ENCODE measurements around the gene ULK4.
"Not testable (repeated sequence)": the region's sequence is repeated elsewhere in the genome, so short reads cannot be mapped to it uniquely, and the experiment has no call there.

The ULK4 gene

DNA sequence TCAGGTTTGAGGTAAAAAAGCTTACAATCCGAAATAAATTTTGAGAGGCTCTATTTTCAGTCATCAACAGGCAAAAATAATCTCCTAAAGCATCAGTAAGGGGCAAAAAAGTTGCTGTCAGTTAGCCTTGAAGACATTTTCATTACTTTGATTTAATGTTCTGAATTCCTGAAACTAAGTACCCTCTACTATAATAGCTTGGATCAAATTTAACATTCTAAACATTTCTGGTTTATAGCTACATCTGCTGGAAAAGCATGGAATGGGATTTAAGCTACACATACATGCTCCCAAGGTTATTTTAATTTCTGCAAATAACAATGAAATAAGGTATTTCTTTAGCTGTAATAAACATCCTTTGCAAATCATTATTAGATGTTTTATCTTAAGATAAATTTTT, 245.4 kb downstream of the ULK4 start:
- Histone ChIP-seq H3K9me2 (replicated peaks; ENCODE audit: control insufficient read depth, low read length) (no peaks in the 10 kb centered on the region), H3K4me3 (ENCODE audit: low read length) (no peak overlapping the region), H3K9me3 (ENCODE audit: control insufficient read depth, insufficient read depth, low read length) (no peaks in the 10 kb centered on the region), H3K79me2 (ENCODE audit: control insufficient read depth, low read length) (no peaks in the 10 kb centered on the region), H3K4me1 (ENCODE audit: control insufficient read depth, low read length) (no peaks in the 10 kb centered on the region), H3K4me2 (ENCODE audit: low read length) (no peak overlapping the region), H4K20me1 (ENCODE audit: control insufficient read depth, insufficient read depth, low read depth, low read length) (no peaks in the 10 kb centered on the region), H3K36me3 (ENCODE audit: control insufficient read depth, low read length) (no peaks in the 10 kb centered on the region), H3K27ac (ENCODE audit: low read depth, low read length) (no peak overlapping the region), H3K27me3 (ENCODE audit: control insufficient read depth, low read length) (no peaks in the 10 kb centered on the region), H3F3A (ENCODE audit: control insufficient read depth, insufficient read depth) (no peaks in the 10 kb centered on the region)
- TF ChIP-seq EZH2phosphoT487 (IDR thresholded peaks at IDR 0.05; ENCODE audit: borderline replicate concordance, low read length), result no peak
- TF ChIP-seq CTCF (IDR thresholded peaks at IDR 0.05; ENCODE audit: low read depth, low read length, poor library complexity, severe bottlenecking), result no peak

- Histone ChIP-seq H3K27ac (ENCODE audit: low read depth, low read length) (no peak overlapping the region), H3K27me3 (ENCODE audit: control insufficient read depth, low read length) (no peaks in the 10 kb centered on the region), H4K20me1 (ENCODE audit: control insufficient read depth, insufficient read depth, low read depth, low read length) (no peaks in the 10 kb centered on the region), H3K4me1 (ENCODE audit: control insufficient read depth, low read length) (no peaks in the 10 kb centered on the region), H3K36me3 (ENCODE audit: control insufficient read depth, low read length) (no peaks in the 10 kb centered on the region), H3K9me3 (ENCODE audit: control insufficient read depth, insufficient read depth, low read length) (no peaks in the 10 kb centered on the region), H3K4me2 (ENCODE audit: low read length) (no peak overlapping the region), H3K79me2 (ENCODE audit: control insufficient read depth, low read length) (no peaks in the 10 kb centered on the region), H3K4me3 (ENCODE audit: low read length) (no peak overlapping the region), H3F3A (ENCODE audit: control insufficient read depth, insufficient read depth) (no peaks in the 10 kb centered on the region), H3K9me2 (replicated peaks; ENCODE audit: control insufficient read depth, low read length) (no peaks in the 10 kb centered on the region)
- no peak for TF ChIP-seq EZH2phosphoT487 (IDR thresholded peaks at IDR 0.05; ENCODE audit: borderline replicate concordance, low read length)
- TF ChIP-seq CTCF (IDR thresholded peaks at IDR 0.05; ENCODE audit: low read depth, low read length, poor library complexity, severe bottlenecking), result no peak
Measured at GRCh38 chr3:41715376-41715775, 246.5 kb downstream of the ULK4 start.

DNA sequence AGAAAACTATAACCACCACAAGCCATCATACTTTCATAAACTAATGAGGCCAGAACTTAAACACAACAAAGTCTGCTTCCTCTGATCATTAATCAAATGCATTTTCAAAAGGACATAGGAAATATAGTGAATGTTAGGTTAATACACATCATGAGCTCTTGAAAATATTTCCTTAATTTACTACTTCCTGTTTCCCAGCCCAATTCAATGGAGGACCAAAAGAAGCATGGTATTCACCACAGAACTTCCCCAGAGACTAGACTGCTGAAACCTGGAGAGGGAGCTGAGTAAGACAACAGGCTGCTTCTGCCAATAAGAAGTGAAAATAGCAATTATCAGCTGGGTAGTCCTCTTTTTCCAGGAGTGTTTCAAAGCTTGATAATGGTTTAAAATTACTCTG, 250.3 kb downstream of the ULK4 start:
- Histone ChIP-seq H3K27me3 (ENCODE audit: control insufficient read depth, low read length) (no peaks in the 10 kb centered on the region), H3K4me1 (ENCODE audit: control insufficient read depth, low read length) (no peaks in the 10 kb centered on the region), H3K9me2 (replicated peaks; ENCODE audit: control insufficient read depth, low read length) (no peaks in the 10 kb centered on the region), H3K4me2 (ENCODE audit: low read length) (no peak overlapping the region), H3F3A (ENCODE audit: control insufficient read depth, insufficient read depth) (no peaks in the 10 kb centered on the region), H4K20me1 (ENCODE audit: control insufficient read depth, insufficient read depth, low read depth, low read length) (no peaks in the 10 kb centered on the region), H3K27ac (ENCODE audit: low read depth, low read length) (no peak overlapping the region), H3K79me2 (ENCODE audit: control insufficient read depth, low read length) (no peaks in the 10 kb centered on the region), H3K4me3 (ENCODE audit: low read length) (no peak overlapping the region), H3K9me3 (ENCODE audit: control insufficient read depth, insufficient read depth, low read length) (no peaks in the 10 kb centered on the region), H3K36me3 (ENCODE audit: control insufficient read depth, low read length) (no peaks in the 10 kb centered on the region)
- no peak for TF ChIP-seq EZH2phosphoT487 (IDR thresholded peaks at IDR 0.05; ENCODE audit: borderline replicate concordance, low read length)

- H3K27me3 ChIP-seq (ENCODE audit: control insufficient read depth, low read length), result no peaks in the 10 kb centered on the region
- H3K4me3 ChIP-seq (ENCODE audit: low read length), result no peak overlapping the region
- no peak for TF ChIP-seq CTCF (IDR thresholded peaks at IDR 0.05; ENCODE audit: low read depth, low read length, poor library complexity, severe bottlenecking)
- no peak for TF ChIP-seq EZH2phosphoT487 (IDR thresholded peaks at IDR 0.05; ENCODE audit: borderline replicate concordance, low read length)
- H3K79me2 ChIP-seq (ENCODE audit: control insufficient read depth, low read length), result no peaks in the 10 kb centered on the region
- no peaks in the 10 kb centered on the region for H3K9me3 ChIP-seq (ENCODE audit: control insufficient read depth, insufficient read depth, low read length)
- H3K4me1 ChIP-seq (ENCODE audit: control insufficient read depth, low read length), result no peaks in the 10 kb centered on the region
- H3K4me2 ChIP-seq (ENCODE audit: low read length), result no peak overlapping the region
- no peaks in the 10 kb centered on the region for H4K20me1 ChIP-seq (ENCODE audit: control insufficient read depth, insufficient read depth, low read depth, low read length)
- H3F3A ChIP-seq (ENCODE audit: control insufficient read depth, insufficient read depth), result no peaks in the 10 kb centered on the region
- H3K27ac ChIP-seq (ENCODE audit: low read depth, low read length), result no peak overlapping the region
- H3K9me2 ChIP-seq (replicated peaks; ENCODE audit: control insufficient read depth, low read length), result no peaks in the 10 kb centered on the region
- H3K36me3 ChIP-seq (ENCODE audit: control insufficient read depth, low read length), result no peaks in the 10 kb centered on the region
Measured at GRCh38 chr3:41710646-41711388, 251.1 kb downstream of the ULK4 start.

DNA sequence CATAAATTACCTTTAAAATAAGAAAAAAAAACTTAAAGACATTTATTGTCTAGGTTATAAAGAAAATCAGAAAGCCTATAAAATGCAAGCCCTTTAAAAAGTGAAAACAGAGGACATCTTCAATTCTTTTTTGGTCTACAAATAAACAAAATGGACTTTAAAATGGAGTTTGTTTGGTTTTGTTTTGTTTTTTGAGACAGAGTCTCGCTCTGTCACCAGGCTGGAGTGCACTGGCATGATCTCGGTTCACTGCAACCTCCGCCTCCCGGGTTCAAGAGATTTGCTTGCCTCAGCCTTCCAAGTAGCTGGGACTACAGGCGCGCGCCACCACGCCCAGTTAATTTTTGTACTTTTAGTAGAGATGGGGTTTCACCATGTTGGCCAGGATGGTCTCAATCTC, 252.7 kb downstream of the ULK4 start:
- not testable (repeated sequence) for H3K79me2 ChIP-seq (ENCODE audit: control insufficient read depth, low read length); H3K27me3 ChIP-seq (ENCODE audit: control insufficient read depth, low read length); H3F3A ChIP-seq (ENCODE audit: control insufficient read depth, insufficient read depth); H3K27ac ChIP-seq (ENCODE audit: low read depth, low read length); H3K4me1 ChIP-seq (ENCODE audit: control insufficient read depth, low read length); H3K9me2 ChIP-seq (replicated peaks; ENCODE audit: control insufficient read depth, low read length); H3K36me3 ChIP-seq (ENCODE audit: control insufficient read depth, low read length); H4K20me1 ChIP-seq (ENCODE audit: control insufficient read depth, insufficient read depth, low read depth, low read length); H3K4me3 ChIP-seq (ENCODE audit: low read length); H3K4me2 ChIP-seq (ENCODE audit: low read length); H3K9me3 ChIP-seq (ENCODE audit: control insufficient read depth, insufficient read depth, low read length)

Measured in DOHH2 (cell line).